IMR-90 (cell line): Measurements from ENCODE around the gene KAZALD1. TPM values are rescaled to one million over a fixed set of nuclear protein-coding genes. Genes with fewer than 3 reads are reported as not detected.
A peak's percentile ranks its signal among the peaks of the same experiment; 100 is the strongest.

Experiments used
- ATAC-seq: fragments of 200-7000 bp; cut with Tn5 transposase; 2 replicates; pipeline ENCODE4 v1.9.1; 2020; ENCODE audit warnings: low read depth, mild to moderate bottlenecking, moderate library complexity
- BruUV-seq: library from RNA; stranded (reverse); fragments of 400-500 nt; replicated peaks from 2 replicates; lab custom pipeline; 2021; lab: Mats Ljungman, UMichigan
- CTCF ChIA-PET: fragments of 300-600 bp; formaldehyde crosslinking; extraction: SDS; loops from one replicate; lab custom pipeline; 2021; ENCODE audit warnings: antibody characterized with exemption; lab: Yijun Ruan, JAX
- POLR2A ChIA-PET: fragments of 300-600 bp; sonication (Branson Sonifier 250); formaldehyde crosslinking; loops from one replicate; lab custom pipeline; 2022; ENCODE audit warnings: antibody characterized with exemption; ENCODE audit not compliant: unreplicated experiment; lab: Charles Lee
- DNase-seq: peaks from one replicate; pipeline ENCODE4 v3.0.0; 2013
- H2AFZ ChIP-seq: replicated peaks from 2 replicates; pipeline ENCODE3; 2013; ENCODE audit warnings: low read length, mild to moderate bottlenecking; ENCODE audit not compliant: poor library complexity
- H2AK5ac ChIP-seq: 2 replicates; pipeline ENCODE4 v1.6.1; 2013; ENCODE audit warnings: low read depth, low read length, inconsistent platforms
- H2AK9ac ChIP-seq: replicated peaks from 2 replicates; pipeline ENCODE3; 2013; ENCODE audit warnings: mild to moderate bottlenecking, low read depth, low read length, moderate library complexity; ENCODE audit not compliant: poor library complexity
- H2BK120ac ChIP-seq: 2 replicates; pipeline ENCODE4 v1.6.1; 2013; ENCODE audit warnings: low read depth, low read length, inconsistent platforms
- H2BK15ac ChIP-seq: 3 replicates; pipeline ENCODE4 v1.6.1; 2013; ENCODE audit warnings: low read depth, low read length, inconsistent platforms
- H2BK20ac ChIP-seq: 2 replicates; pipeline ENCODE4 v1.6.1; 2013; ENCODE audit warnings: low read depth, mild to moderate bottlenecking, inconsistent platforms, low read length, moderate library complexity
- H2BK5ac ChIP-seq: 2 replicates; pipeline ENCODE4 v1.6.1; 2013; ENCODE audit warnings: mild to moderate bottlenecking, low read depth, low read length, inconsistent platforms; ENCODE audit not compliant: poor library complexity, severe bottlenecking
- H3K14ac ChIP-seq: replicated peaks from 2 replicates; pipeline ENCODE4 v1.6.1; 2013; ENCODE audit warnings: low read depth, low read length, inconsistent platforms
- H3K18ac ChIP-seq: 2 replicates; pipeline ENCODE4 v1.6.1; 2013; ENCODE audit warnings: low read depth, low read length, control low read depth
- H3K23ac ChIP-seq: 2 replicates; pipeline ENCODE4 v1.6.1; 2013; ENCODE audit warnings: low read depth, low read length, inconsistent platforms
- H3K27ac ChIP-seq: 2 replicates; pipeline ENCODE4 v1.5.1; 2013; ENCODE audit warnings: mild to moderate bottlenecking, control low read depth, low read length; ENCODE audit not compliant: insufficient read depth
- H3K27me3 ChIP-seq: 2 replicates; pipeline ENCODE4 v1.6.1; 2013; ENCODE audit warnings: low read length; ENCODE audit not compliant: control insufficient read depth, insufficient read depth
- H3K36me3 ChIP-seq: 2 replicates; pipeline ENCODE4 v1.6.1; 2013; ENCODE audit warnings: low read length, mixed read lengths; ENCODE audit not compliant: control insufficient read depth, insufficient read depth
- H3K4ac ChIP-seq: 2 replicates; pipeline ENCODE4 v1.6.1; 2013; ENCODE audit warnings: low read depth, low read length, inconsistent platforms
- H3K4me1 ChIP-seq: 2 replicates; pipeline ENCODE4 v1.6.1; 2013; ENCODE audit warnings: low read length, mixed read lengths; ENCODE audit not compliant: control insufficient read depth, insufficient read depth
- H3K4me2 ChIP-seq: 2 replicates; pipeline ENCODE4 v1.6.1; 2013; ENCODE audit warnings: low read depth, mild to moderate bottlenecking, control low read depth, low read length, moderate library complexity
- H3K4me3 ChIP-seq: 2 replicates; pipeline ENCODE4 v1.5.1; 2013; ENCODE audit warnings: low read depth, mild to moderate bottlenecking, control low read depth, low read length, moderate library complexity; ENCODE audit not compliant: insufficient read depth
- H3K56ac ChIP-seq: 2 replicates; pipeline ENCODE4 v1.6.1; 2013; ENCODE audit warnings: low read length, inconsistent platforms; ENCODE audit not compliant: insufficient read depth; ENCODE audit errors: extremely low read depth
- H3K79me1 ChIP-seq, 2 experiments: 2 replicates each; pipeline ENCODE4 v1.6.1; 2013; ENCODE audit warnings: low read length in 2 of 2, inconsistent platforms in 1 of 2, low read depth in 1 of 2
- H3K9ac ChIP-seq: 2 replicates; pipeline ENCODE4 v1.6.1; 2013; ENCODE audit warnings: low read depth, low read length, control low read depth
- H3K9me1 ChIP-seq: 2 replicates; pipeline ENCODE4 v1.6.1; 2013; ENCODE audit warnings: low read length, inconsistent platforms; ENCODE audit not compliant: insufficient read depth
- H3K9me3 ChIP-seq: 2 replicates; pipeline ENCODE4 v1.6.1; 2013; ENCODE audit warnings: low read length; ENCODE audit not compliant: control insufficient read depth, insufficient read depth
- H4K20me1 ChIP-seq: 2 replicates; pipeline ENCODE4 v1.6.1; 2013; ENCODE audit warnings: low read length, inconsistent platforms; ENCODE audit not compliant: insufficient read depth
- H4K5ac ChIP-seq: 2 replicates; pipeline ENCODE4 v1.6.1; 2013; ENCODE audit warnings: mild to moderate bottlenecking, low read depth, low read length, control low read depth
- H4K8ac ChIP-seq, 2 experiments: 2 replicates each; pipeline ENCODE4 v1.6.1; 2013; ENCODE audit warnings: low read depth in 2 of 2, low read length in 2 of 2, control low read depth in 1 of 2, inconsistent platforms in 1 of 2
- H4K91ac ChIP-seq: 2 replicates; pipeline ENCODE4 v1.6.1; 2013; ENCODE audit warnings: low read depth, low read length, inconsistent platforms; ENCODE audit not compliant: insufficient read depth
- MXI1 ChIP-seq: IDR thresholded peaks from 2 replicates; pipeline ENCODE4 v1.6.1; 2012; ENCODE audit warnings: low read depth, mild to moderate bottlenecking, low read length, moderate library complexity, borderline replicate concordance
- RFX5 ChIP-seq: IDR thresholded peaks from 2 replicates; pipeline ENCODE4 v1.8.0; 2012; ENCODE audit warnings: low read depth, mild to moderate bottlenecking, low read length, moderate library complexity
- SMC3 ChIP-seq: fragments of 150-350 bp; IDR thresholded peaks from 2 replicates; pipeline ENCODE4 v1.6.1; 2016; ENCODE audit warnings: low read depth, mild to moderate bottlenecking, antibody characterized with exemption, low read length, moderate library complexity
- USF2 ChIP-seq: fragments of 150-350 bp; IDR thresholded peaks from 2 replicates; pipeline ENCODE4 v1.6.1; 2017; ENCODE audit warnings: mild to moderate bottlenecking, antibody characterized with exemption, low read length, low read depth
- WGBS, 2 experiments: methylation state at CpG; one replicate each; pipeline versions ENCODE4 v1.1.5 to v1.1.7; 2013; ENCODE audit warnings: missing lambda C conversion rate in 2 of 2; ENCODE audit not compliant: insufficient read length in 1 of 2; ENCODE audit errors: extremely low coverage in 2 of 2; 5-methylcytosine and 5-hydroxymethylcytosine counted together
- dilution Hi-C: fragments of 300-500 bp; cut with HindIII; formaldehyde crosslinking; loops from one replicate; pipeline ENCODE4 v1.14.3; 2018; ENCODE audit warnings: low sequenced_read_pairs; ENCODE audit not compliant: unreplicated experiment
- in situ Hi-C: fragments of 300-500 bp; cut with MboI; formaldehyde crosslinking; loops from 3 replicates; pipeline ENCODE4 v1.14.3; 2019; ENCODE audit warnings: low sequenced_read_pairs, inconsistent platforms, mixed read lengths
- intact Hi-C: fragments of 100-400 bp; cut with micrococcal nuclease; formaldehyde crosslinking; loops from 2 replicates; pipeline ENCODE4 v1.10.0; 2022
- polyA plus RNA-seq, 3 experiments: library from polyadenylated mRNA; depleted of rRNA; stranded (reverse); fragments of >200 nt; gene quantifications; 2 replicates each; pipeline ENCODE4 v1.2.3, GENCODE V29; 2012; ENCODE audit warnings: low replicate concordance in 1 of 3
- total RNA-seq: library from RNA; depleted of rRNA; stranded (reverse); fragments of >200 nt; gene quantifications from 2 replicates; pipeline ENCODE4 v1.2.3, GENCODE V29; 2012

Gene KAZALD1
- total and polyA plus RNA-seq, 2 of the 4 experiments (the other 2 are of a cell fraction) = 9.1 to 18.6 TPM

- TF ChIP-seq SMC3 = no peak
Observed at GRCh38 chr10:101063050-101063525, 1.3 kb downstream of the KAZALD1 start (continued).

- in situ Hi-C loops = no loop called here
Observed at GRCh38 chr10:101063548-101064414, 2.0 kb downstream of the KAZALD1 start.

More at GRCh38 chr10:101063548-101064414, 2.0 kb downstream of the KAZALD1 start:
- dilution Hi-C loops = no loop called here
- no peaks in the 10 kb centered on the region for H3K27me3 ChIP-seq
- no peak overlapping the region for H3K14ac ChIP-seq
- DNase-seq = no peak
- H3K9ac ChIP-seq = peak overlapping the region; percentile 15; the same call in 1 of the 2 replicates
- peaks cover 0 to 36% of the 10 kb centered on the region in 2 experiments; a peak in 3 of 4 replicates for H3K79me1 ChIP-seq
- no peaks in the 10 kb centered on the region; the same call in none of the 2 replicates for H4K20me1 ChIP-seq
- H2AK9ac ChIP-seq = peak overlapping the region; percentile 19
- peak overlapping the region in 1 of 2 experiments; percentile 28; a peak in 1 of 4 replicates for H4K8ac ChIP-seq
- no peak overlapping the region for H4K5ac ChIP-seq
- H3K36me3 ChIP-seq = no peaks in the 10 kb centered on the region
- ATAC-seq = no peak
- no peak overlapping the region for H2BK120ac ChIP-seq
- H3K18ac ChIP-seq = no peak overlapping the region
- H3K9me3 ChIP-seq = no peaks in the 10 kb centered on the region
- H2AK5ac ChIP-seq = peak overlapping the region; percentile 37
- H3K4ac ChIP-seq = peak overlapping the region; percentile 30; the same call in 1 of the 2 replicates
- ChIA-PET CTCF (no interaction called here), POLR2A (interaction anchor here (1.0 kb wide), 1 partner anchor 21 kb away, joined by 4 read pairs; no protein-coding TSS in a partner anchor)
- TF ChIP-seq USF2 (no peak), MXI1 (no peak), RFX5 (no peak)
- no peak overlapping the region for H3K27ac ChIP-seq
- no peak overlapping the region for H2BK5ac ChIP-seq
- 47% methylated on average over 5 of the region's 15 CpGs; no CpG with 5 or more reads in 1 of the 2 experiments for WGBS, 2 experiments
- no peak overlapping the region for H2BK15ac ChIP-seq
- intact Hi-C loops = no loop called here
- H4K91ac ChIP-seq = no peak overlapping the region
- no peak overlapping the region for H3K56ac ChIP-seq
- no peak overlapping the region for H2BK20ac ChIP-seq
- H3K9me1 ChIP-seq = peaks cover 8% of the 10 kb centered on the region
- peak overlapping the region; percentile 97; the same call in 1 of the 2 replicates for H3K4me2 ChIP-seq
- H3K23ac ChIP-seq = peak overlapping the region; percentile 92
- no peak overlapping the region for H3K4me3 ChIP-seq
- H2AFZ ChIP-seq = no peak overlapping the region
- peaks cover 22% of the 10 kb centered on the region for H3K4me1 ChIP-seq
- BruUV-seq = no TSS peak
